ENCODE results near the gene FYN.

- TF ChIP-seq POLR2A (IDR thresholded peaks at IDR 0.05; ENCODE audit: low read depth, low read length) (no peak), POLR2AphosphoS5 (IDR thresholded peaks at IDR 0.05; ENCODE audit: low read depth, low read length) (no peak)
Measured at GRCh38 chr6:111823831-111824607, 49.2 kb downstream of the FYN start.

Data from GM12891 (cell line).